ENCODE results near the gene TMEM120B. TPM values are rescaled to one million over a fixed set of nuclear protein-coding genes. Genes with fewer than 3 reads are reported as not detected.

TMEM120B gene
- total and polyA plus RNA-seq, 2 of the 4 experiments (the other 2 are of a cell fraction) = 10.6 to 18.4 TPM

DNA sequence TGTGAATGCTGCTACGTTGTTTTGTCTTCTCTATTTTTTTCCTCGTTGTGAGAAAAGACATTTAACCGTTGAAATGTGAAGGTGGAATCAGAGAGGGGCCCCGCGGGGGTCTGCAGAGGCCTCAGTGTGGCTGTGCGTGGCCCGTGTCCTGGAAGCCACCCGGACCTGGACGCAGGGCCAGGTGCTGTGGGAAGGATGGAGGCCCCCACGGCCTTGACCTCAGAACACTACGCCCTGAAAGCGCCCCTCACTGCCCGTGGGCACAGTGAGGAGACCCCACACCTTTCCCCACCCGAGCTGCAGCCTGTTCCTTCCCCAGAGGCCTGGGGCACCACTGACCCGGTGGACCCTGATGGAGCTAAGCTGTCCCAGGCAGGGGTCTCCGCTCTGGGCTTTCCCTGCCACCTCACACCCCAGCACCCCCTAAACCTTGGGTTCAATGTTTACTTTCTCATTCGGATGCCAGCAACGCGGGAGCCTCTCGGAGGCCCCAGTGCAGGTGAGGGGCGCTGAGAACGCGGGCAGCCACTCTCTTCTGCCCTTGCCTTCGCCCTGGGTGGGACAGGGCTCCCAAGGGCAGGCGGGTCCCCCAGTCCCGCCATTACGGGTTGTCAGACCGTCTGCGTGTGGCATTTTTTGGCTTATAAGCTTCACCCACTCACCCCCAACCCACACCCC, 118.2 kb downstream of the TMEM120B start:
- H4K20me1 ChIP-seq (ENCODE audit: insufficient read depth, low read length) = peaks cover 6% of the 10 kb centered on the region; the same call in 1 of the 2 replicates
- dilution Hi-C loops (cut with HindIII; ENCODE audit: low sequenced_read_pairs, unreplicated experiment) = no loop called here

More for the DNA sequence above, 118.2 kb downstream of the TMEM120B start:
- Histone ChIP-seq H3K23ac (ENCODE audit: low read depth, low read length) (no peak overlapping the region), H3K4ac (ENCODE audit: low read depth, low read length) (no peak overlapping the region), H3K56ac (ENCODE audit: extremely low read depth, insufficient read depth, low read length) (no peak overlapping the region), H3K9ac (ENCODE audit: low read depth, low read length) (no peak overlapping the region), H4K5ac (ENCODE audit: low read depth, low read length) (no peak overlapping the region), H2BK5ac (ENCODE audit: low read depth, low read length, poor library complexity, severe bottlenecking) (no peak overlapping the region), H3K14ac (replicated peaks; ENCODE audit: low read depth, low read length) (no peak overlapping the region), H2BK120ac (ENCODE audit: low read depth, low read length) (no peak overlapping the region), H3K18ac (ENCODE audit: low read depth, low read length) (no peak overlapping the region), H3K4me1 (ENCODE audit: control insufficient read depth, insufficient read depth, low read length) (no peaks in the 10 kb centered on the region), H3K27me3 (ENCODE audit: control insufficient read depth, insufficient read depth, low read length) (no peaks in the 10 kb centered on the region), H4K91ac (ENCODE audit: insufficient read depth, low read depth, low read length) (no peak overlapping the region), H2BK15ac (ENCODE audit: low read depth, low read length) (no peak overlapping the region), H2AFZ (replicated peaks; ENCODE audit: low read length, poor library complexity) (no peak overlapping the region), H3K9me1 (ENCODE audit: insufficient read depth, low read length) (no peaks in the 10 kb centered on the region), H2AK5ac (ENCODE audit: low read depth, low read length) (no peak overlapping the region), H2AK9ac (replicated peaks; ENCODE audit: low read depth, low read length, poor library complexity) (peak overlapping the region; percentile 16), H3K27ac (ENCODE audit: insufficient read depth, low read length) (no peak overlapping the region), H3K36me3 (ENCODE audit: control insufficient read depth, insufficient read depth, low read length) (peaks cover 51% of the 10 kb centered on the region), H3K4me3 (ENCODE audit: insufficient read depth, low read depth, low read length) (no peak overlapping the region), H3K9me3 (ENCODE audit: control insufficient read depth, insufficient read depth, low read length) (no peaks in the 10 kb centered on the region), H2BK20ac (ENCODE audit: low read depth, low read length) (no peak overlapping the region), H3K4me2 (ENCODE audit: low read depth, low read length) (no peak overlapping the region), H3K79me1 (ENCODE audit: low read depth in 1 of 2, low read length in 2 of 2) (peaks cover 13 to 31% of the 10 kb centered on the region in 2 experiments), H4K8ac (ENCODE audit: low read depth in 2 of 2, low read length in 2 of 2) (no peak overlapping the region)
- ChIA-PET POLR2A (ENCODE audit: unreplicated experiment) (no interaction called here), CTCF (no interaction called here)
- ATAC-seq (ENCODE audit: low read depth) = no peak
- TF ChIP-seq POLR2A (IDR thresholded peaks at IDR 0.05; ENCODE audit: low read depth, low read length) (no peak), NFE2L2 (IDR thresholded peaks at IDR 0.05; ENCODE audit: low read depth, low read length) (no peak), CTCF (conservative IDR thresholded peaks at IDR 0.05; ENCODE audit: low read depth, low read length) (no peak)
- WGBS, 2 experiments (ENCODE audit: extremely low coverage in 2 of 2, insufficient read length in 1 of 2) = 90% methylated on average over 15 of the region's 29 CpGs; no CpG with 5 or more reads in 1 of the 2 experiments
- BruUV-seq (replicated peaks) = TSS peak; percentile 81
- DNase-seq = no peak
- intact Hi-C loops (cut with micrococcal nuclease) = no loop called here
- in situ Hi-C loops (cut with MboI; ENCODE audit: low sequenced_read_pairs) = no loop called here

Other genes with a start within 250 kb of the TMEM120B start
- 21.1 and 24.2 TPM in 2 replicates for gene KDM2B, start 131.7 kb upstream of the TMEM120B start, total RNA-seq (2012; rRNA removed)
- 22.6 and 30.7 TPM in 2 replicates for gene KDM2B, start 131.7 kb upstream of the TMEM120B start, polyA plus RNA-seq (2012; rRNA removed)
- gene ORAI1, start 86.2 kb upstream of the TMEM120B start, total RNA-seq (2012; rRNA removed) = 3.9 and 4.4 TPM in 2 replicates
- gene ORAI1, start 86.2 kb upstream of the TMEM120B start, polyA plus RNA-seq (2012; rRNA removed) = 22.7 and 31.1 TPM in 2 replicates
- gene MORN3, start 43.1 kb upstream of the TMEM120B start, total RNA-seq (2012; rRNA removed) = 0.18 and 0.28 TPM in 2 replicates
- 0.22 and 0.37 TPM in 2 replicates for gene MORN3, start 43.1 kb upstream of the TMEM120B start, polyA plus RNA-seq (2012; rRNA removed)
- 3.0 and 3.9 TPM in 2 replicates for gene RHOF, start 80.9 kb downstream of the TMEM120B start, total RNA-seq (2012; rRNA removed)
- gene RHOF, start 80.9 kb downstream of the TMEM120B start, polyA plus RNA-seq (2012; rRNA removed) = 5.1 and 5.3 TPM in 2 replicates
- gene SETD1B, start 91.3 kb downstream of the TMEM120B start, total RNA-seq (2012; rRNA removed) = 0.83 and 0.90 TPM in 2 replicates
- 5.1 and 5.5 TPM in 2 replicates for gene SETD1B, start 91.3 kb downstream of the TMEM120B start, polyA plus RNA-seq (2012; rRNA removed)
- 0.18 TPM in 1 of 2 replicates, not detected in the other for gene HPD, start 146.1 kb downstream of the TMEM120B start, total RNA-seq (2012; rRNA removed)
- gene HPD, start 146.1 kb downstream of the TMEM120B start, polyA plus RNA-seq (2012; rRNA removed) = 0.14 and 0.15 TPM in 2 replicates
- gene PSMD9, start 176.0 kb downstream of the TMEM120B start, total RNA-seq (2012; rRNA removed) = 142 and 156 TPM in 2 replicates
- 135 and 138 TPM in 2 replicates for gene PSMD9, start 176.0 kb downstream of the TMEM120B start, polyA plus RNA-seq (2012; rRNA removed)
- 9.1 and 9.4 TPM in 2 replicates for gene CFAP251, start 205.8 kb downstream of the TMEM120B start, total RNA-seq (2012; rRNA removed)
- 6.8 and 7.8 TPM in 2 replicates for gene CFAP251, start 205.8 kb downstream of the TMEM120B start, polyA plus RNA-seq (2012; rRNA removed)

Data from IMR-90 (cell line).